Gastroesophageal sphincter (tissue), 3 donors: ENCODE results near the gene OR8K5.

Experiments
- CTCF ChIP-seq, 4 experiments: fragments of 200-600 bp in 2 of 4; fragments of 450-650 bp in 2 of 4; sonication (generic) in 1 of 4; IDR thresholded peaks; one replicate each; pipeline ENCODE4 v1.5.1; 2017 to 2019; ENCODE audit warnings: antibody characterized with exemption in 4 of 4, mild to moderate bottlenecking in 2 of 4, moderate library complexity in 2 of 4
- EP300 ChIP-seq: sonication (generic); formaldehyde crosslinking; IDR thresholded peaks from one replicate; pipeline ENCODE4 v1.6.1; 2017; ENCODE audit warnings: antibody characterized with exemption, mild to moderate bottlenecking
- POLR2A ChIP-seq, 2 donors: fragments of 450-650 bp; IDR thresholded peaks; one replicate each; pipeline ENCODE4 v1.6.1; 2017; ENCODE audit warnings: antibody characterized with exemption in 2 of 2, mild to moderate bottlenecking in 2 of 2, moderate library complexity in 1 of 2
- POLR2AphosphoS5 ChIP-seq: sonication (generic); formaldehyde crosslinking; IDR thresholded peaks from one replicate; pipeline ENCODE4 v1.6.1; 2017; ENCODE audit warnings: antibody characterized with exemption

GRCh38 chr11:56140151-56140661 lies 19.9 kb downstream of the OR8K5 start, which contains the start of gene OR8J3:
- TF ChIP-seq CTCF (IDR thresholded peaks at IDR 0.05) (no peak), POLR2AphosphoS5 (no peak), POLR2A (IDR thresholded peaks at IDR 0.05) (no peak), EP300 (no peak)
